Measurements from ENCODE around the gene AIG1.

DNA sequence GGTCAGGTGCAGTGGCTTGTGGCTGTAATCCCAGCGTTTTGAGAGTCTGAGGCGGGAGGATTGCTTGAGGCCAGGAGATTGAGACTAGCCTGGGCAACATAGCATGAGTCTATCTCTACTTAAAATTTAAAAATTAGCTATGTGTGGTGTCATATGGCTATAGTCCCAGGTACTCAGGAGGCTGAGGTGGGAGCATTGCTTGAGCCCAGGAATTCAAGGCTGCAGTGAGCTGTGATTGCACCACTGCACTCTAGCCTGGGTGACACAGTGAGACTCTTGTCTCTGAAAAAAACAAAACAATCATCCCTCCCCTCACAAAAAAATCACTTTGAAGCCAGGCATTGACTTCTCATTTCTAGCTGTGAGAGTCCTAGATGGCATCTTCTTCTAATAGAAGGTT lies 32.1 kb downstream of the AIG1 start:
- TF ChIP-seq, protein P1, sequence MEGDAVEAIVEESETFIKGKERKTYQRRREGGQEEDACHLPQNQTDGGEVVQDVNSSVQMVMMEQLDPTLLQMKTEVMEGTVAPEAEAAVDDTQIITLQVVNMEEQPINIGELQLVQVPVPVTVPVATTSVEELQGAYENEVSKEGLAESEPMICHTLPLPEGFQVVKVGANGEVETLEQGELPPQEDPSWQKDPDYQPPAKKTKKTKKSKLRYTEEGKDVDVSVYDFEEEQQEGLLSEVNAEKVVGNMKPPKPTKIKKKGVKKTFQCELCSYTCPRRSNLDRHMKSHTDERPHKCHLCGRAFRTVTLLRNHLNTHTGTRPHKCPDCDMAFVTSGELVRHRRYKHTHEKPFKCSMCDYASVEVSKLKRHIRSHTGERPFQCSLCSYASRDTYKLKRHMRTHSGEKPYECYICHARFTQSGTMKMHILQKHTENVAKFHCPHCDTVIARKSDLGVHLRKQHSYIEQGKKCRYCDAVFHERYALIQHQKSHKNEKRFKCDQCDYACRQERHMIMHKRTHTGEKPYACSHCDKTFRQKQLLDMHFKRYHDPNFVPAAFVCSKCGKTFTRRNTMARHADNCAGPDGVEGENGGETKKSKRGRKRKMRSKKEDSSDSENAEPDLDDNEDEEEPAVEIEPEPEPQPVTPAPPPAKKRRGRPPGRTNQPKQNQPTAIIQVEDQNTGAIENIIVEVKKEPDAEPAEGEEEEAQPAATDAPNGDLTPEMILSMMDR (IDR thresholded peaks at IDR 0.05; ENCODE audit: low read length), result no peak
- TF ChIP-seq EZH2 (optimal IDR thresholded peaks at IDR 0.05; ENCODE audit: low read depth, low read length), result no peak
- no peak for TF ChIP-seq EZH2phosphoT487 (IDR thresholded peaks at IDR 0.05; ENCODE audit: low read length)

Data from MM.1S (cell line).